GM19397 (cell line): ENCODE data around the gene TIGD2.
"Not testable (repeated sequence)": the region's sequence is repeated elsewhere in the genome, so short reads cannot be mapped to it uniquely, and the experiment has no call there.

Experiments
- ATAC-seq: cut with Tn5 transposase; IDR thresholded peaks from one replicate; pipeline ENCODE4 v1.9.1; 2021; ENCODE audit warnings: mild to moderate bottlenecking, moderate library complexity; ENCODE audit not compliant: unreplicated experiment

Gene TIGD2

DNA sequence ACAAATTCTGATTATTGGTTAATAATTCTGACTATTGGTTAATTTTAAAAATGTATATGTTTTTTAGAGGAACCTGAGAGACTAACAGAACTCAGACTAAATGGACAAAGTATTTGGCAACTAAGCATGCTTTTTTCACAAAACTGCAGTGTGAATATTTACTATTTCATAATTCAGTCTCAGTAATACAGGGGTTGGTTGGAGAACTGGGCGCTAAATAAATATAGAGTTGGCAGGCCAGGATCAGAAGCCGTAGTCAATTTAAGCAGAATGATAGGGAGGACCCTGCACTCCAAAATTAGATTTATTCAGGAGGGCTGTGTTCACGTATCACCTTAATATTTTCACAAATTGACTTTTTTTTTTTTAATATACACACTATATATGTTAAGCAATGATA, 5.8 kb downstream of the TIGD2 start:
- no peak for ATAC-seq

DNA sequence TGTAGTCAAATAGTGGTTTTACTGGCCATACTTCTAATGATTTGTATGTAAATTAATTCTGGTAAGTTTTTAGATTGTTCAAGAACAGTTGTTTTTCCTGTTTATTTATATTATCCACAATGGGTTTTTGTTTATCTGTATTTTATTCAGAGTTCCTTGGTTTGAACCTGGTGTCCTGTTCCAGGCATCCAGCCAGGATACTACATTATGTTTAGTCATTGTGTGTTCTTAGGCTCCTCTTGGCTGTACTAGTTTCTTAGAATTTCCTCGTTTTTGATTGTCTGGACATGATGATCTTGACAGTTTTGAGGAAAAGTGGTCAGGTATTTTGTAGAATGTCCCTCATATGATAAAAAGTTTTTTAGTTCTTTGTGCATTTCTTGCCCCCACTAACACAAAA, 7.8 kb downstream of the TIGD2 start:
- no peak for ATAC-seq

DNA sequence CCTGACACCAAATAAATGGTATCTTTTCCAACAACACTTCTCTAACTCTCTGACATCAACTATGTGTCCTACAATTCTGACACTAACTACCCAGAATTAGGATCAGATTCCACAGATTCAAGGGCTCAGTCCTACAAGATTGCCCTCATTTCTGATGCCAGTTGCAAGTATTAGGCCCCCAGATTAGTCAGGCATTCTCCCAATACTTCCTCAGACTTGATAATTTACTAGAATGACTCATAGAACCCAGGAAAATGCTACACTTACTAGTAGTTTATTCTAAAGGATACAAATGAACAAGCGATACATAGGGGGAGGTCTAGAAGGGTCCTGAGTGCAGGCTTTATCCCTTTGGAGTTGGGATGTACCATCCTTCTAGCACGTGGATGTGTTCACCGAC, 8.5 kb downstream of the TIGD2 start:
- no peak for ATAC-seq

DNA sequence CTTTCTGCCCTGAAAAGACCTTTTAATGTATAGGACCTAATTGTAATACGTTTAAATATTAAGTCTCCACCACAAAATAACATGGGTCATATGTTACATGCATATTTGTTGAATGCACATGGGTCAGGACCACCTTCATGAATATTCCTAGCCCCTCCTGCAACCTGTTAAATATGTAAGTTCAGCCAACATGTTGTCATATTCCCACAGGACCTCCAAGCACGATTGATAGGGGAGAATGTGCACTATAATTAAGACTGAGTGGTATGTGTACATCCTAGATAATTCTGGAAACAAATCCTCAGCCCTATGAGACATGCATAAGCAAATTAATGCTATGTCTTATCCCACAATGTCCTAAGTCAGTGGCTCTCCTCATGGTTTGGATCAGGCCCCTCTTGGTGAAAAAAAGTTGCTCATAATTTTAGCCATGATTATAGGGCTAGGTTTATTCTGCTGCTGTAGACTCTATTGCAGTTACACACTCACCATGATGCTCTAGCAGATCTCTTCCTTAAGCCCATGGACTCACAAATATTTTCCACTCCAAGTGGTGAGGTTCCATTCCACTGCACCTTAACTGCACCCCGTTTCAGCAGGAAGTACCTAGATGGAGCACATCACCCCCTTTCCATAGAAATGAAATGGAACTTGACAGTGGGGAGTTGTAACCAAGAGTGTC, 10.2 kb downstream of the TIGD2 start:
- no peak for ATAC-seq

DNA sequence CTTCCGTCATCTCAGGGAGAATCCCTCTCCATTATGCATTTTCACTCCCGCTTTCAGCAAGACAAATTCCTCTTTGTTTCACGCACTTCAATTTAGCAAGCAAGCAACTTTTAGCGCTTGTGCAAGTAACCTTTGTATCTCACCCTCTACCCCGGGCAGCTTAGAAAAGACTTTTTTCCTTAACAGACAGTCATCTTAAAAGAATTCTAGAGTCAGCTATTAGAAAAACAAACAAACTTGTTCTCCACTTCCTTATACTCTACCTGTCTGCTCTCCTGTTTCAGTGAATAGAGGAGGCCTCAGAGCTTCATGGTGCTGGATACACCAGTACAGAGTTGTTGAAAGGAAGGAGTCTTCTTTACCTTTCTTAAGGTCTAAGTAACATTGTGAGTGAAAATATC, 12.1 kb downstream of the TIGD2 start:
- no peak for ATAC-seq

DNA sequence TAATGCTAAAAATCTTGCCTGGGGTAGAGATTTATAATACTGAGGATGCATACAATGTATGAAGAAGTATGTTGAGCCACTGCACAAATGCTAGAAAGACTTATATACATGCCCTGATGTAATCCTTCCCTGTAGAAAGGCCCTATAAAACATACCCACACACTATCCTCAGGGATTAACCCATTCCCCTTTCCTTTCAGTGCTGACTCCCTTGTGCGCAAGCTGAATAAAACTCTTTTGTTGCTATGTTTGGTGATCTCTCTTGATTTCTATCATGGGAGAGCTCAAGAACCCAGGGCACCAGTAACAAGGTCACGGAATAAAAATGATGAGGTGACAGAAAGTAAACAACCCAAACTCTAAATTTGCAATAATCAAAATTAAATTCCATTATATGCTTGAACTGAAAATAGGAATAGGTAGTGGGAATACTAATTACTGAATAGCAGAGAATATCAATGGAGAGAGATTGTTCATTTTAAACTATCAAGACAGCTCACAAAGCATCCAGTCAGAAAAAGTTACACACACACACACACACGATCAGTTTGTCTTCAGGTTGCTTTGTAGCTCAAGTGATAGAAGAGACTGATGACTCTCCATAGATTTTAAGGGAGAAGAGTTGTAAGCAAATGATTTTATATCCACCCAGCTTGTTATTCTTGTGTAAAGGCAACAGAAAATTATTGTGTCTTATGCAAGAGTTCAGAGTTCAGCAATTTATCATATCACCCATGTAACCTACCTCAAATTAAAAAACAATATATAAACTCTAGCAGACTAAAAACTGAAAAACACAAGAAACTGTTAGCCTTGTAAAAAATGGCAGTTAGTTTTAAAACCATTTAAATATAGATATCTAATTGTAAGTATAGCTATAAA, 14.8 kb downstream of the TIGD2 start:
- no peak for ATAC-seq

DNA sequence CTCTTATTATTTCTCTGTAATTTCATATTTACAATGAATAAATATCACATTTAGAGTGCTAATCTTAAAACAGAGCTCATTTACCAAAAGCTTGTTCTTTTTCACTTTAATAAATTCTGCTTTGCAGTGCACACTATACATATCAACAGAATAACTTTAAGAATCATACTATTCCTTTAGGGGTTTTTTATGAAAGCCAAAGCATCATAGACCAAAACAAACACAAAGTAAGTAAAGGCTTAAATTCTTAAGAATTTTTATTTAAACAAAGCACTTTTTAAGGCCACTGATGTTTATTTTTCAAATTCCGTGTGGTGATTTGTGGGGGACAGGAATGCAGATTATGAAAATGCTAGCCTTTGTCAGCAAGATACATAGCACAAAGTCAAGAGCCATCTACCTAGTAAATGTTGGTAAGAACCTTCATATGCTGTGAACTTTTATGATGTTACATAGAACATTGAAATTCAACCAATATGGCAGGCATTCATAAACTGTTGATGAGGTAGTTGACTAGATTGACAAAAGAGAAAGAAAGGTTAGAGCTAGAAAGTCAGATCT, 17.8 kb downstream of the TIGD2 start:
- ATAC-seq = no peak

DNA sequence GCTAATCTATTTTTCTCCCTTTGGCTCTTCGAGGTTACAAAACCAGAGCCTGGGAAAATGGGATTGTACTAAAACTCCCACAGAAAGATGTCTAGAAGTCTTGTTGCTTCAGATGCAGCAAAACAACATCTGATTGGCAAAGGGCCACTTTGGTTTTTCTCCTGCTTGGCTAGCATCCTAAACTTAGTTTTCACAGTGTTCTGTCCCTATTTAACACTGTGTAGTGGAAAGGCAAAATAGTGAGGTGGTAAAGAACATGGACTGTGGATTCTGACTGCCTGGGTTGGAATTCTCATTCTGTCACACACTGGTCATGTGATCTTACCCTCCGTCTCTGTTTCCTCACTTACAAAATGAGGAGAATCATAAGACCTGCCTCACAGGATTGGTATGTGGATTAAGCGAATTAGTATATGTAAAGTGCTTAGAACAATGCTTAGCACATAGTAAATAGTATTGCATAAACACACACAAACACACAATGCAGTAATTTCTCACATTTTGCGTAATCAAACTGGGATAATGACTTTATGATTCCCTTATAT, 23.5 kb downstream of the TIGD2 start:
- ATAC-seq = no peak

DNA sequence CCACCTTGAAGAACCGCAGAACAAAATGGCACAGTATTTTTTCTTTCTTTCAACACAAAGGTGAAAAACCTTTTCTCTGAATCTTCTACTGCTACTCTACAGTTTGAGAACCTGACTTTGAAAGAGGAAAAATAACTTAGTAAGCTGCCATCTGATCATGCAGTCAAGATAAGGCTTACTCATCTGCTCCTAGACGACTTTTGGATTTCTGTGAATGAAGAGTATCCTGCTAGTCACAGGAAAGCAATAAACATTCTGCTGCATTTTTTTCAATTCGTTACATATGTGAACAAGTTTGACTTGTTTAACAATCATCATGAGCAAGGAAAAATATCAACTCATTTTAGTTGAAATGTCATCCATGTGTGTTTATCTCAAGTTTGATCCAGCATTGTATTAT, 25.2 kb downstream of the TIGD2 start:
- no peak for ATAC-seq

DNA sequence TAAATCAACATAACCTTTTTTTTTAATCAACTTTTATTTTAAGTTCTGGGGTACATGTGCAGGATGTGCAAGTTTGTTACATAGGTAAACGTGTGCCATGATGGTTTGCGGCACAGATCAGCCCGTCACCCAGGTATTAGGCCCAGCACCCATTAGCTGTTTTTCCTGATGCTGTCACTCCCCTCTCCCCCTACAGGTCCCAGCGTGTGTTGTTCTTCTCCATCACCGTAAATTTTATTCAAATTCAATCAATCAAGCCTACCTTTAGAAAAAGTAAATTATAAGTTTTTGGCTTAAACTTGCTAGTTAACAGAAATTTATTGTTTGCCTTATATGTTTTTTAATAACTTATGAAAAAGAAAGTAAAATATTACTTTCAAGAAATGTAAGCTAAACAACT, 25.9 kb downstream of the TIGD2 start:
- ATAC-seq = no peak

DNA sequence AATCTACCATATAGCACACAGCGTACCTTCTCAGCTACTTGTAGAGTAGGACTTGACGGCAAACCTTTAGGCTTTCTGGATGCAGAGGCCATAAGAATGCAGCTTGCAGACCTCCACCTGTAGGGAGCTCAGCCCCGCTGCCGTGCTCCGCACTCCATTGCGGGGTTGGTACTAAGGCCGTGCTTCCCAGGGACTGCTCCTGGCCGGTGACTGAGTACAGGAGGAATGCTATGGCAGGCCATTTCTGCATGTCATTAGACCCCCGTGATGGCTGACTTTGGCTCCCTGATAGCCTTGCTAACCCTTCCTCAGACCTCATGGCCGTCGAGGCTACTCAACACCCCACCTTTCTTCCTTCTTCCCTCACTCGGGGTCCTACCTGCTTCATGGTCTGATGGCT, 26.4 kb downstream of the TIGD2 start:
- ATAC-seq = no peak

DNA sequence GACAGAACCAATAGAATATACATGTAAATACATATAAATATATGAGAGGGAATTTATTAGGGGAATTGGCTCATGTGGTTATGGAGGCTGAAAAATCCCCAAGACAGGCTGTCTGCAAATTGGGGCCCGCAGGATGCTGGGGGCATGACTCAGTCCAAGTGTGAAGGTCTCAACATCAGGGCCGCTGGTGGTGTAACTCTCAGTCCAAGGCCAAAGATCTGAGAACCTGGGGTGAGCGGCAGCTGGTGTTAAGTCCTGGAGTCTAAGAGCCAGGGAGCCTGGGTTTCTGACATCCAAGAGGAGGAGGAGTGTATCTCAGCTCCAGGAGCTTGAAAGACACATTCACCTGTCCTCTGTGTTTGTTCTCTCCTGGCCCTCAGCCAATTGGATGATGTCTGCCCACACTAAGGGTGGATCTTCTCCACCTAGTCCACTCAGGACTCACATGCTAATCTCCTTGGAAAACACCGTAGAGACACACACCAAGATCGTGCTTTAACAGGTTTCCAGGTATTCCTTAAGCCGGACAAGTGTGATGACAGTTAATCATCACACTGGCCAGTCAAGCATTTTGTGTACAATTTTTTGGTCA, 28.9 kb downstream of the TIGD2 start:
- ATAC-seq = no peak

DNA sequence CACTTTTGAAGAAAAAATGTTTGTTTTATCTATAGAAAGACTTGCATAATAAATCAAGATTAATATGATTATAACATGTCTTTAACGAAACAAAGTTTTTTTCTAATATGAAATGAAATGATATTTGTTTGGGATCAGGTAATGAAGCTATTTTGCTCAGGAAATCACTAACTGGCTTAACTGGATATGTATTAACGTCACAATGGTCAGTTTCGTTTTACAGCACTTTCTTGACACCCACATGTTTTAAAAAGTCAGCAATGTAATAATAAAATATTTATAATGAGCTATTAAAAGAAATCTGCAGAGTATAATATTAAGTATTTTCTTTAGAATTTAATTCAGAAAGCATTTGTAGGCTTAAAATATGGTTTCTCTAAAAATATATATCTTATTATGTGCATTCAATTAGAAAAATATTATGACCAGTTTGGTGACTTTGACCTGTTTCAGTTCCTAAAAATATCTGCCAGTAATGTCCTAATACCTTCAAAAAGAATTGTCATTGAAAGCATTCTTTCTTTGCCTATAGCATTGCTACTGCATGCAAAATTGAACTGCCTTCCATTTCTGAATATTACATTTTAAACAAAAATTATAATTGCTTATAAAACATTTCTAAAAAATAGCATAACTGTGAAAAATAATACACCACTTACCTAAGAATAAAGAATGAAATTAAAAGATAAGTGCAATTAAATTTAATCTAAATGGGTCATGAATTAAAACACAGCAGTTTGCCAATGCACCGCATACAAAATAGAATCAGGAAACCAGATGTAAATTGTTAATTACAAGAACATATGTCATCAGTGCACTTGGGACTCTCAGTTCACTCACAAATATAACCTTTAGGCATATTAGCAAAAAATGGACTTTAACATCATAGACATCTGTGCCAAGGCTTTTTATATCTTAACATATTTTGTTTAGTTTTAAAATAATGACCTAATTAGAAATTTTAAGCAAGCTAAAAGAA, 31.6 kb downstream of the TIGD2 start:
- peak; percentile 54 for ATAC-seq

DNA sequence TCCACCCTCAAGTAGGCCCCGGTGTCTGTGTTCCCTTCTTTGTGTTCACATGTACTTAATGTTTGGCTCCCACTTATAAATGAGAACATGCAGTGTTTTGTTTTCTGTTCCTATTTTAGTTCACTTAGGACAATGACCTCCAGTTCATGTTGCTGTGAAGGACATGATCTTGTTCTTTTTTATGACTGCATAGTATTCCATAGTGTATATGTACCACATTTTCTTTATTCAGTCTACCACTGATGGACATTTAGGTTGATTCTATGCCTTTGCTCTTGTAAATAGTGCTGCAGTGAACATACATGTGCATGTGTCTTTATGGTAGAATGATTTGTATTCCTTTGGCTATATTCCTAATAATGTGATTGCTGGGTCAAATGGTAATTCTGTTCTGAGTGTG, 33.3 kb downstream of the TIGD2 start:
- not testable (repeated sequence) for ATAC-seq

DNA sequence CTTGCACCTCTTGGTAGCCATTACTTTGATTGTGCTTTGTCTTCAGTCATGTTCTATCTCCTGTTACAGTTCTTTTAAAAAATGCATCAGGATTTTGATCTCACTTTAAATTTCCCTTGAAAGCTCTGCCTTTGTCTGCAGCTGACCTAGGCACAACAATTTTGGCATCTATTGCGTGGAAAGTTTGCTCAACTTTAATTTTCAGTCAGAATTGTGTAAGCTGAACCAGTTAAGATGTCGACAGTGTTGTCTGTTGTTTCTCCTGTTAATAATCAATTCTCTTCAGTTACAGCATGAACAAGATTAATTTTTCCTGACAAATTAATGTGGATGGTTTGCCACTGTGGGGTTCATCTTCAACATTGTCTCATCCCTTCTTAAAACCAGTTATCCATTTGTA, 34.9 kb downstream of the TIGD2 start:
- no peak for ATAC-seq

DNA sequence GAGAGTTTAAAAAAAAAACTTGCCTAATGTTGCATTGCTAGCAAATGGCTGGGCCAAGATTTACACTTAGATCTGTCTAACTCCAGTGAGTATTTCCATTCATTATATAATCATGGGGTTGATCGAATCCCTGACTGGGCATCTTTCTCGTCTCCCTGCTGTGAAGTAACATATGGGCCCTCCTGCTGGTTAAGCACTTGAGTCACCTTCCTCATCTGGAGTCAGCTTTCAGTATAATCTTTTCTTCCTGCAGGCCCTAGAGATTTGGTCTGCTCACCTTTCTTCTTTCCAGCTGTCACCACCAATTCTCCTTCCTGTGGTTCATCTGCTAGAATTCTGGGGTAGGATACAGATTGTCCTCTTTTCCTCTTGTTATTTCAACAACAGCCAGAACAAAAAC, 41.6 kb downstream of the TIGD2 start:
- ATAC-seq = no peak

DNA sequence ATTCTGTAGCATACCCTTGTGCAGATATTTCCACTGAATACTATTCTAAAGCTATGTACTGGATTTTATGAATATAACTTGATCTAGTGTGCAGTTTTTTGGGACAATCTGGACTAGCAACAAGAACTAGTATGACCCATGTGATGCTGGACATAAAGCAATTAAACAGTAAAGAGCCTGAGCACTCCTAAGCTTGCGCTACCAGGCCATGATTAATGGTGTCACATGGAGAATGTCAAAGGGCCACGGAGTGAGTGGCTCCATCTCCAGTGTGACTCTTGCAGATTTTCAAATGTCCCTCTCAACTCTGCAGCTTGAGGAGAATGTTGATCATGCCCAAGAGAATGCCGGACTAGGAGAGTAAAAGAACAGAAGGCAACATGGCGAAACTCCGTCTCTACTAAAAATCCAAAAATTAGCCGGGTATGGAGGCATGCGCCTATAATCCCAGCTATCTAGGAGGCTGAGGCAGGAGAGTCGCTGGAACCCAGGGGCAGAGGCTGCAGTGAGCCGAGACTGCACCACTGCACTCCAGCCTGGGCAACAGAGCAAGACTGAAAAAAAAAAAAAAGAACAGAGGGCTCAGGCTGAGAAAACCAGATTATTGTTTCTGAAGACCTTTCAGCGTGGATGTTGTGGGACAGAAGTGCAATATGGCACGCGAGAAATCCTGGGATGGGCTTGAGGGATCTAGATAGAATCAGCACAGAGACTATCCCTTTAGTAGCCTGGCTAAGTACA, 45.0 kb downstream of the TIGD2 start:
- no peak for ATAC-seq

DNA sequence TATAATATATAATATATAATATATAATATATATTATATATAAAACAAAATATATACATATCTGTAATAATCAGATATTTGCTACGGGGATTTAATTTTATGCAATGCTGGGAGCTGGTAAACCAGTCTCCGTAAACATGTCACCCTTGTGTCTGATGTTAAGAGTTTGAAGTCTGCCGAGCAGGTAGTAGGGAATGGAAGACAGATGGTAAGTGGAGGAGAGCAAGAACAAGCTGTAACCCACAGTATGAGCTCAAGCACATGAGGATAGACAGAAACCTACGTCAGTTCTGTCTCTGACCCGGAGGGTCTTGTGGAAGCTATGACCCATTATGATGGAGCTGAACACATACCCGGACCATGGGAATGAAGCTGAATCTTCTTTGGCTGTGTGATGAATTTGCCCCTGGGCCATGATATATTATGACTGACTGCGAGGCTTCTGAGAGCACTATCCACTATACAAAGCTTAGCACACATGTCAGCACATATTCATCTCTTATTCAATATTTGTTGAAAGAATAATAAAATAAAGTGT, 46.2 kb downstream of the TIGD2 start:
- no peak for ATAC-seq

DNA sequence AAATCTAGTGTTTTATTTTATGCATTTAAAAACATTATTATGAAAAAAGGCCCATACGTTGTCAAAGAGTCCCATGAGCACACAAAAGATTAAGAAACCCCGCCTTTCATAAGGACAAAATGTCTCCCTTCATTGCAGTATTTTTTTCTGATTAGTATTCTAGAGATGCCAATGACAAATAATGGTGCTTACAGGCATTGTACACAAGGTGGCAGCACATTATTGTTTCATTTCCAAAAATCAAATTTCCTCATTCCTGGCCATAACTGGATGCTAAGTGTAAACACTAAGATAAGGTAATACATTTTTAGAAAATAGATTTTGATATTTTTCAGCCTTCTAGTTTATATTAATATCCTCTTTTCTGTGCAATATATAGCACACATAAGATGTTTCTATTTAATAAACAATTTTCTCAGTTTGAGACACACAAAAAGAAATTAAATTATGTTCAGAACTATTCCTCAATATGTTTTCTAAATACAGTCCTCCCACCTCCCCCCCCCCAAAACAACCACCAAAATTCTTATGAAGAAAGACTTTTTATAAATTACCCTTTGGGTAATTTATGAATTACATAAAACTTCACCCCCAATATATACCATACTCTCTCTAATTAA, 47.7 kb downstream of the TIGD2 start:
- no peak for ATAC-seq
